ENCODE measurements around the gene GPR6. TPM values are rescaled to one million over a fixed set of nuclear protein-coding genes. Genes with fewer than 3 reads are reported as not detected.
A peak's percentile ranks its signal among the peaks of the same experiment; 100 is the strongest.

Gene GPR6
- total RNA-seq, 6 donors from 2014 or later: not detected

- 86 to 87% methylated on average over 6 of the region's 6 CpGs for WGBS, 2 donors
- H3K9me3 ChIP-seq: no peaks in the 10 kb centered on the region
- no peaks in the 10 kb centered on the region for H3K27me3 ChIP-seq
- H3K27ac ChIP-seq: no peak overlapping the region
- H3K4me1 ChIP-seq: no peaks in the 10 kb centered on the region
- H3K36me3 ChIP-seq: no peaks in the 10 kb centered on the region
- TF ChIP-seq, protein P1, sequence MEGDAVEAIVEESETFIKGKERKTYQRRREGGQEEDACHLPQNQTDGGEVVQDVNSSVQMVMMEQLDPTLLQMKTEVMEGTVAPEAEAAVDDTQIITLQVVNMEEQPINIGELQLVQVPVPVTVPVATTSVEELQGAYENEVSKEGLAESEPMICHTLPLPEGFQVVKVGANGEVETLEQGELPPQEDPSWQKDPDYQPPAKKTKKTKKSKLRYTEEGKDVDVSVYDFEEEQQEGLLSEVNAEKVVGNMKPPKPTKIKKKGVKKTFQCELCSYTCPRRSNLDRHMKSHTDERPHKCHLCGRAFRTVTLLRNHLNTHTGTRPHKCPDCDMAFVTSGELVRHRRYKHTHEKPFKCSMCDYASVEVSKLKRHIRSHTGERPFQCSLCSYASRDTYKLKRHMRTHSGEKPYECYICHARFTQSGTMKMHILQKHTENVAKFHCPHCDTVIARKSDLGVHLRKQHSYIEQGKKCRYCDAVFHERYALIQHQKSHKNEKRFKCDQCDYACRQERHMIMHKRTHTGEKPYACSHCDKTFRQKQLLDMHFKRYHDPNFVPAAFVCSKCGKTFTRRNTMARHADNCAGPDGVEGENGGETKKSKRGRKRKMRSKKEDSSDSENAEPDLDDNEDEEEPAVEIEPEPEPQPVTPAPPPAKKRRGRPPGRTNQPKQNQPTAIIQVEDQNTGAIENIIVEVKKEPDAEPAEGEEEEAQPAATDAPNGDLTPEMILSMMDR (IDR thresholded peaks at IDR 0.05): no peak
- TF ChIP-seq EP300 (IDR thresholded peaks at IDR 0.05) (no peak), POLR2AphosphoS5 (IDR thresholded peaks at IDR 0.05) (no peak), POLR2A (IDR thresholded peaks at IDR 0.05) (no peak)
- ATAC-seq (ENCODE audit: low FRiP score in 2 of 2) (no peak), DNase-seq (no peak)
- no peak overlapping the region for H3K4me3 ChIP-seq
These were observed 39.2 kb downstream of the GPR6 start for GRCh38 chr6:110017306-110017705.

DNA sequence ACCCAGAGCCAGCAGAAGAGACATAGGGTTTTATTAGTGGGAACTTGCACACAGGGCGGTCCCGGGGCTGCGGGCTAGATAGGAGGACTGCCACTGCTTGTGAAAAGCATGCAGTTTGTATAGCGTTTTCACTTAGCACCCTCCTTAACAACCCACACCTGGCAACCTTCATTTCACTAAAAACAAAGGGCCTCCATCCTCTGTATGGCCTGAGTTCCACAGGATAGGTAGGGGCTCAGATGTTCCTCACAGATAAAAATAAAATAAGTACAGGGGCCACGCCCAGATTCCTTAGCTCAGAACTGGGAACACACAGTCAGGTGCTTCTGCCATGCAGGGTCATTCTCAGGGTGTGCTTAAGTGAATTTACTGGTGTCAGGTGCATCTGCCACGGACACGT lies 39.8 kb downstream of the GPR6 start:
- Histone ChIP-seq H3K4me1 (no peaks in the 10 kb centered on the region), H3K27me3 (no peaks in the 10 kb centered on the region), H3K36me3 (no peaks in the 10 kb centered on the region), H3K4me3 (no peak overlapping the region), H3K27ac (no peak overlapping the region), H3K9me3 (no peaks in the 10 kb centered on the region)
- DNase-seq: no peak
- no peak for ATAC-seq (ENCODE audit: low FRiP score in 2 of 2)
- 72 to 82% methylated on average over 7 of the region's 7 CpGs for WGBS, 2 donors
- TF ChIP-seq EP300 (IDR thresholded peaks at IDR 0.05) (no peak), POLR2A (IDR thresholded peaks at IDR 0.05) (no peak), POLR2AphosphoS5 (IDR thresholded peaks at IDR 0.05) (no peak)
- TF ChIP-seq, protein P1 (IDR thresholded peaks at IDR 0.05): no peak

DNA sequence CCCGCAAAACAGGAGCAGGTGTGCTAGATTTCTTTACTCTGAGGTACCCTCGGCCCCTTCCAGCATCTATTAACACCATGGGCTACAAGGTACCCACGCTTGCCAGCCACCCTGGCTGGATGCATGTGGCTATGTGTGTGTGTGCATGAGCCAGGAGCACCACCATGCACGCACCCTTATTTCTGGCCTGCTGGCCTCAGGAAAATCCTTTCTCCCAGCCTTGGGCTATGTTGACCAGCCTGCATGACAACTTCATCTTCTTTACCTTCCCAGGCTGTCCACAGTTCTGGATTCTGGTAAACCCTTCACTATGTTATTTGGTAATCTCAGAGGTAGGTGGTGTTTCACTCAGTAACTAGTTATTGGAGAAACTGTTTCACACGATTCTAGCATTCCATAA lies 40.4 kb downstream of the GPR6 start:
- Histone ChIP-seq H3K4me3 (no peak overlapping the region), H3K27me3 (no peaks in the 10 kb centered on the region), H3K9me3 (no peaks in the 10 kb centered on the region), H3K27ac (no peak overlapping the region), H3K36me3 (no peaks in the 10 kb centered on the region), H3K4me1 (no peaks in the 10 kb centered on the region)
- ATAC-seq (ENCODE audit: low FRiP score in 2 of 2) (peak in 1 of 2 donors; percentile 49), DNase-seq (no peak)
- TF ChIP-seq EP300 (IDR thresholded peaks at IDR 0.05) (no peak), POLR2AphosphoS5 (IDR thresholded peaks at IDR 0.05) (no peak), POLR2A (IDR thresholded peaks at IDR 0.05) (no peak)
- TF ChIP-seq, protein P1 (IDR thresholded peaks at IDR 0.05): no peak
- 84 to 85% methylated on average over 4 to 5 of the region's 5 CpGs for WGBS, 2 donors

- DNase-seq: no peak
- no peak overlapping the region for H3K4me3 ChIP-seq
- no peak for TF ChIP-seq EP300 (IDR thresholded peaks at IDR 0.05)
- no peak for TF ChIP-seq POLR2A (IDR thresholded peaks at IDR 0.05)
- TF ChIP-seq, protein P1 (IDR thresholded peaks at IDR 0.05): no peak
- no peak for TF ChIP-seq POLR2AphosphoS5 (IDR thresholded peaks at IDR 0.05)
- no peaks in the 10 kb centered on the region for H3K4me1 ChIP-seq
- ATAC-seq (ENCODE audit: low FRiP score in 2 of 2): no peak
- H3K27me3 ChIP-seq: no peaks in the 10 kb centered on the region
- no peaks in the 10 kb centered on the region for H3K9me3 ChIP-seq
- no peaks in the 10 kb centered on the region for H3K36me3 ChIP-seq
- no peak overlapping the region for H3K27ac ChIP-seq
- WGBS, 2 donors: 25 to 40% methylated on average over 3 of the region's 3 CpGs
These were observed 42.8 kb downstream of the GPR6 start for GRCh38 chr6:110020888-110021287.

- H3K27ac ChIP-seq: no peak overlapping the region
- H3K4me1 ChIP-seq: no peaks in the 10 kb centered on the region
- DNase-seq (no peak), ATAC-seq (ENCODE audit: low FRiP score in 2 of 2) (no peak)
- TF ChIP-seq POLR2AphosphoS5 (IDR thresholded peaks at IDR 0.05): no peak
- no peak for TF ChIP-seq EP300 (IDR thresholded peaks at IDR 0.05)
- no peak for TF ChIP-seq POLR2A (IDR thresholded peaks at IDR 0.05)
- TF ChIP-seq, protein P1 (IDR thresholded peaks at IDR 0.05): no peak
- no peaks in the 10 kb centered on the region for H3K27me3 ChIP-seq
- H3K4me3 ChIP-seq: no peak overlapping the region
- H3K9me3 ChIP-seq: no peaks in the 10 kb centered on the region
- WGBS, 2 donors: 69 to 86% methylated on average over 1 of the region's 1 CpG
- no peaks in the 10 kb centered on the region for H3K36me3 ChIP-seq
These were observed 51.0 kb downstream of the GPR6 start for GRCh38 chr6:110029144-110029543.
